ENCODE results near the gene TRPC4.

- TF ChIP-seq CTCF (IDR thresholded peaks at IDR 0.05) (no peak), EZH2 (IDR thresholded peaks at IDR 0.05; ENCODE audit: borderline replicate concordance, insufficient read depth, low read depth, low read length, poor library complexity, severe bottlenecking) (no peak)
Measured at GRCh38 chr13:37715606-37716015, 154.0 kb downstream of the TRPC4 start.
